GM06990 (cell line): Measurements from ENCODE around the gene MED8.
A peak's percentile ranks its signal among the peaks of the same experiment; 100 is the strongest.

Experiments used
- DNase-seq: peaks from one replicate; pipeline ENCODE4 v3.0.0-alpha.2; 2011; ENCODE audit not compliant: insufficient read length; ENCODE audit errors: extremely low read depth
- H3K27me3 ChIP-seq: replicated peaks from 2 replicates; pipeline ENCODE4 v1.6.0; 2011; ENCODE audit warnings: low read length; ENCODE audit not compliant: control insufficient read depth, insufficient read depth
- H3K36me3 ChIP-seq: 2 replicates; pipeline ENCODE4 v1.5.1; 2011; ENCODE audit warnings: low read length; ENCODE audit not compliant: control insufficient read depth, insufficient read depth
- H3K4me3 ChIP-seq: replicated peaks from 2 replicates; pipeline ENCODE4 v1.5.1; 2011; ENCODE audit warnings: low read depth, mild to moderate bottlenecking, control low read depth, low read length
- TF ChIP-seq, protein P1 (sequence below): IDR thresholded peaks from 2 replicates; pipeline ENCODE4 v1.5.1; 2011; ENCODE audit warnings: low read length, control low read depth, mild to moderate bottlenecking, inconsistent platforms; ENCODE audit not compliant: insufficient read depth, poor library complexity, severe bottlenecking

Gene MED8

DNA sequence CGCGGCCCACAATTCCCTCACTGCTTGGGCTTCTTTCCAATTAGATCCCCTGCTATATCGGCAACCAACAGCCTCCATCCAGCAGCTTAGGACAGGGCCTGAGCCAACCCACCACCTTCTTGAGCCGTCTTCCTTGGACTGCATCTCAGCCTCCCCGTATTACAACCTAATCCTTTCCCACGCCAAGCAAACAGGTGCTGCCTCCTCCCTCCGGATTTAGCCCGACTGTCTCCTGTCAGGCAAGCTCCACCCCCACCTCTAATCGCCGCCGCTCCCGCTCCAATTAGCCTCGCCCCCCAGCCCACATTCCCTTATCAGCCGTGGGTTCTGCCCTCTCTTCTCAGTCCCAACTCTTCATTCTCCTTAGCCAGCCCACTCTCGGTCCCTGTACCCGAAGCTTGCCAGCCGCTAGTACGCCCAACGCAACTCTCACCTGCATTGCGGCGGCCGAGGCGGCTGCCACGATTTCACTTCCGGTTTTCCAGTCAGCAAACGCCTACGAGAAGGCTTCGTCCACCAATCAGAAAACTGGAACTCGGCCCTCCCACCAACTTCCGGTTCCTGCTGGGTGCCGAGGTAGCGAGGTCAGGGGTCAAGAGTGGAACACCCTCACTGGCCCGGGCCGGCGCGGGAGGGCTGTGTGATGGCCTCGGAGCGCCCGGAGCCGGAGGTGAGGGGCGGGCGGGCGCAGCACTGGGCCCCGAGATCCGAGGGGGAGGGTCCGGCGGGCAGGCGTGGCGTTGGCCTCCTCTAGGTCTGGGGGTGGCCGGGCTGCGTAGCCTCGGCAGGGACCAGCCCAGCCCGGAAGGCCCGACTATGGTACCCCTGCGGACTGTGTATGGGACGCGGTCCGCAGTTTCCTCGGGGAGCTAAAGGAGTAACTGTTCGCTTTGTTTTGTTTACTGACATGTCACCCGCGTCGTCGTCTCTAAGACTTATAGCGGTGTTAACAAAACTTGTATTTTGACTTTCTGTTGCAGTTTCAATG, at the start of gene MED8, which contains the start of gene SZT2:
TSS of gene MED8 (minus strand) at position 475 of the 988 bp plus-strand sequence. CDS start at position 439, 36 bp downstream.
TSS of gene SZT2 (plus strand) at position 574 of the 988 bp plus-strand sequence. CDS start at position 644, 70 bp downstream.
- peaks cover 9% of the 10 kb centered on the region for H3K36me3 ChIP-seq
- peak within 1 kb of the TSS; percentile 94 for H3K4me3 ChIP-seq
- peak; percentile 88 for DNase-seq
- no peaks in the 10 kb centered on the region for H3K27me3 ChIP-seq
- TF ChIP-seq, protein P1, sequence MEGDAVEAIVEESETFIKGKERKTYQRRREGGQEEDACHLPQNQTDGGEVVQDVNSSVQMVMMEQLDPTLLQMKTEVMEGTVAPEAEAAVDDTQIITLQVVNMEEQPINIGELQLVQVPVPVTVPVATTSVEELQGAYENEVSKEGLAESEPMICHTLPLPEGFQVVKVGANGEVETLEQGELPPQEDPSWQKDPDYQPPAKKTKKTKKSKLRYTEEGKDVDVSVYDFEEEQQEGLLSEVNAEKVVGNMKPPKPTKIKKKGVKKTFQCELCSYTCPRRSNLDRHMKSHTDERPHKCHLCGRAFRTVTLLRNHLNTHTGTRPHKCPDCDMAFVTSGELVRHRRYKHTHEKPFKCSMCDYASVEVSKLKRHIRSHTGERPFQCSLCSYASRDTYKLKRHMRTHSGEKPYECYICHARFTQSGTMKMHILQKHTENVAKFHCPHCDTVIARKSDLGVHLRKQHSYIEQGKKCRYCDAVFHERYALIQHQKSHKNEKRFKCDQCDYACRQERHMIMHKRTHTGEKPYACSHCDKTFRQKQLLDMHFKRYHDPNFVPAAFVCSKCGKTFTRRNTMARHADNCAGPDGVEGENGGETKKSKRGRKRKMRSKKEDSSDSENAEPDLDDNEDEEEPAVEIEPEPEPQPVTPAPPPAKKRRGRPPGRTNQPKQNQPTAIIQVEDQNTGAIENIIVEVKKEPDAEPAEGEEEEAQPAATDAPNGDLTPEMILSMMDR: no peak

DNA sequence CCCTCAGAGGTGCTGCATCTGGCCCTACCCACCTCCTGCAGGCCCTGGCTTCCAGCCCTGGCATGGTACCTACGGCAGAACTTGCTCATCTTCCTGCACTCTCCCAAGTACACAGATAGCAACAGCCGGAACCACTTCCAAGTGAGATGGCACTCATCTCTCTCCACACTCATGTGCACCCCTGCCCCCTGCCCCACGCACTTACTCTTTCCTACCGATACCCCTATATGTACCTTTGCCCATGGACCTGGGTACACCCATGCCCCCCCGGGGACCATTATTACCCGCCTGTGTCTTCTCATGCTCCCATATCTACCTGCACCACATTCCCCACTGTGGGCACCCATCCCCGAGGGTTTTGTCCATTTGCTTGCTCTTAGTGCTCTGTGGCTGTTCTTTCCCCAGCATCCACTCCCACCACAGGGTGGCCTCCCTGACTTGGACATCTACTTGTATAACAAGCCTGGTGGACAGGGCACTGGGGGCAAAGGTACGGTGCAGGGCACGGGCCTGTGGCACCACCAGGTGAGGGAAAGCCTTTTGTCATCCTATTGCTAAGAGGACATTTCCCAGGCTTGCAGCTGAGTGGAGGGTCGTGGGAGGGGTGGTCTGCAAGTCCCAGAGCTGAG, 49.5 kb upstream of the MED8 start:
- peaks cover 41% of the 10 kb centered on the region for H3K36me3 ChIP-seq
- DNase-seq: no peak
- H3K27me3 ChIP-seq: no peaks in the 10 kb centered on the region
- no peak overlapping the region for H3K4me3 ChIP-seq
- TF ChIP-seq, protein P1: no peak

DNA sequence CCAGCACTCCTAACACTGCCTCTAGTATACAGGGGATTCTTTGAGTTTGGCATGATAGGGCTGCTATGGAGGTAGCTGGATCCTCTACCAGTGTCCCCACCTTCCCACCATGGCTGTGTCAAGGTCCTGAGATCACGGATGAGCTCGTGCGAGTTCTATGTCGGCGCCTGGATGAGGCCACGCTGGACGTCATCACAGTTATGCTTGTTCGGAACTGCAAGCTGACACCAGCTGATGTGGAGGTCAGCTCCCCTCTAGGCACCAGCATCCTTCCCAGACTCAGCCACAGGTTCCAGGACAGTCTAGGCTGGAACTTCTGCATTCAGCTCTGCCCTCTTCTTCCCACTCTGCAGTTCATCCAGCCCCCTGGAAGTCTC, 49.0 kb upstream of the MED8 start:
- Histone ChIP-seq H3K27me3 (no peaks in the 10 kb centered on the region), H3K36me3 (peaks cover 43% of the 10 kb centered on the region), H3K4me3 (no peak overlapping the region)
- TF ChIP-seq, protein P1: no peak
- DNase-seq: no peak

DNA sequence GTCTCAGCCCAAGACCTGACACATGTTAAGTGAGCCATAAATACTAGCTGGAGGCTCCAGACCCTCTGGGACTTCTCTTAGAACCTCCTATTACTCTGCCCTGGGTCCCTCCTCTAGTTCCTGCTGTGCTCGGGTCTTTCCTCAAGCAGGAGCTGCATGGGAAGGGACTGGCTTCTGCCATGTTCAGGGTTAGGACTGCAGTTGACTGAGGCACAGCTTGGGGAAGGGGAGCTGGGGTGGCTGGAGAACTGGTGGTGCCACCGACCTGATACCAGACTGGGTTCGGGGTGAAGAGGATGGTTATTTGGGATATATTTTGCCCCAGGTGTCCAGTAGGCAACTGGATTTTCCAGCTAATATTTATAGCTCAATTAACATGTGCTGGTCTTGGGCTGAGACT, 48.4 kb upstream of the MED8 start:
- H3K4me3 ChIP-seq: no peak overlapping the region
- TF ChIP-seq, protein P1: no peak
- H3K36me3 ChIP-seq: peaks cover 42% of the 10 kb centered on the region
- no peaks in the 10 kb centered on the region for H3K27me3 ChIP-seq
- no peak for DNase-seq

GRCh38 chr1:43437031-43437973, 47.7 kb upstream of the MED8 start:
- TF ChIP-seq, protein P1: no peak
- no peak overlapping the region for H3K4me3 ChIP-seq
- H3K36me3 ChIP-seq: peaks cover 41% of the 10 kb centered on the region
- H3K27me3 ChIP-seq: no peaks in the 10 kb centered on the region
- DNase-seq: no peak
